ENCODE data around the gene ISM1. TPM values are rescaled to one million over a fixed set of nuclear protein-coding genes. Genes with fewer than 3 reads are reported as not detected.

The ISM1 gene
- total and polyA plus RNA-seq, 2 donors (not counting 1 experiment from before 2014, with no cell fraction given) = 0.10 to 0.17 TPM

- Histone ChIP-seq H3K9ac (ENCODE audit: insufficient read depth, low read length) (no peak overlapping the region), H3K4me1 (ENCODE audit: control insufficient read depth, extremely low read depth, insufficient read depth, low read length) (no peaks in the 10 kb centered on the region), H3K27me3 (ENCODE audit: control insufficient read depth, insufficient read depth, low read length) (no peaks in the 10 kb centered on the region), H3K36me3 (ENCODE audit: control insufficient read depth, insufficient read depth, low read length) (no peaks in the 10 kb centered on the region), H3K4me2 (ENCODE audit: extremely low read depth, insufficient read depth, low read length) (no peak overlapping the region), H3K4me3 (replicated peaks in 1 of 4; ENCODE audit: control extremely low read depth in 1 of 4, insufficient read depth in 1 of 4, low read depth in 3 of 4, low read length in 4 of 4) (no peak overlapping the region), H2AFZ (ENCODE audit: low read length) (no peak overlapping the region), H4K20me1 (ENCODE audit: control insufficient read depth, extremely low read depth, insufficient read depth, low read length) (no peaks in the 10 kb centered on the region), H3K9me3 (ENCODE audit: control insufficient read depth, insufficient read depth, low read depth, low read length) (no peaks in the 10 kb centered on the region), H3K79me2 (ENCODE audit: control insufficient read depth, insufficient read depth, low read length) (no peaks in the 10 kb centered on the region), H3K27ac (ENCODE audit: insufficient read depth, low read length) (no peak overlapping the region)
- no peak for DNase-seq (ENCODE audit: low read depth in 2 of 2)
- TF ChIP-seq CTCF (conservative IDR thresholded peaks at IDR 0.05 in 1 of 2, IDR thresholded peaks at IDR 0.05 in 1 of 2; ENCODE audit: low read depth in 1 of 2, low read length in 2 of 2) (no peak), EZH2 (IDR thresholded peaks at IDR 0.05; ENCODE audit: low read length, missing control alignments) (no peak)
These were observed 33.2 kb upstream of the ISM1 start for GRCh38 chr20:13187899-13188298.

DNA sequence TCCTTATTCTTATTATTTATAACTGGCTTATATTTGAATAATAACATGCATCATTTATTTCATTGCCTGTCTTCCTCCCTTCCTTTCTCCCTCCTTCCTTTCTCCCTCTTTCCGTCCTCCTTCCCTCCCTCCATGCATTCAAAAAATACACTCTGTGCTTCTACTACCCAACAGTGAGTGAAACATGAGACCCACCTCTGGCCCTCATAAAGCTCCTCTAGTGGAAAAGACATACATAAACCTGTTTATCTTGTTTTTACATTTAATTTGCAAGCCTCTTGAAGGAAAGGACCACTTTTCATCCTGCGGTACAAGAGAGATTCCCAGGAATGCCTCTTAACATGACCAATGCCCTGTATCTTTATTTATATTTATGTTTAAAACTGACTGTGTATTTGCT lies 21.8 kb upstream of the ISM1 start:
- H3K4me3 ChIP-seq (replicated peaks in 1 of 4; ENCODE audit: control extremely low read depth in 1 of 4, insufficient read depth in 1 of 4, low read depth in 3 of 4, low read length in 4 of 4) = no peak overlapping the region
- no peaks in the 10 kb centered on the region for H4K20me1 ChIP-seq (ENCODE audit: control insufficient read depth, extremely low read depth, insufficient read depth, low read length)
- no peak overlapping the region for H2AFZ ChIP-seq (ENCODE audit: low read length)
- H3K9ac ChIP-seq (ENCODE audit: insufficient read depth, low read length) = no peak overlapping the region
- no peak overlapping the region for H3K4me2 ChIP-seq (ENCODE audit: extremely low read depth, insufficient read depth, low read length)
- no peaks in the 10 kb centered on the region for H3K27me3 ChIP-seq (ENCODE audit: control insufficient read depth, insufficient read depth, low read length)
- no peaks in the 10 kb centered on the region for H3K4me1 ChIP-seq (ENCODE audit: control insufficient read depth, extremely low read depth, insufficient read depth, low read length)
- no peak for DNase-seq (ENCODE audit: low read depth in 2 of 2)
- H3K79me2 ChIP-seq (ENCODE audit: control insufficient read depth, insufficient read depth, low read length) = no peaks in the 10 kb centered on the region
- TF ChIP-seq EZH2 (IDR thresholded peaks at IDR 0.05; ENCODE audit: low read length, missing control alignments) (no peak), CTCF (conservative IDR thresholded peaks at IDR 0.05 in 1 of 2, IDR thresholded peaks at IDR 0.05 in 1 of 2; ENCODE audit: low read depth in 1 of 2, low read length in 2 of 2) (no peak)
- H3K27ac ChIP-seq (ENCODE audit: insufficient read depth, low read length) = no peak overlapping the region
- H3K36me3 ChIP-seq (ENCODE audit: control insufficient read depth, insufficient read depth, low read length) = no peaks in the 10 kb centered on the region
- no peaks in the 10 kb centered on the region for H3K9me3 ChIP-seq (ENCODE audit: control insufficient read depth, insufficient read depth, low read depth, low read length)

DNA sequence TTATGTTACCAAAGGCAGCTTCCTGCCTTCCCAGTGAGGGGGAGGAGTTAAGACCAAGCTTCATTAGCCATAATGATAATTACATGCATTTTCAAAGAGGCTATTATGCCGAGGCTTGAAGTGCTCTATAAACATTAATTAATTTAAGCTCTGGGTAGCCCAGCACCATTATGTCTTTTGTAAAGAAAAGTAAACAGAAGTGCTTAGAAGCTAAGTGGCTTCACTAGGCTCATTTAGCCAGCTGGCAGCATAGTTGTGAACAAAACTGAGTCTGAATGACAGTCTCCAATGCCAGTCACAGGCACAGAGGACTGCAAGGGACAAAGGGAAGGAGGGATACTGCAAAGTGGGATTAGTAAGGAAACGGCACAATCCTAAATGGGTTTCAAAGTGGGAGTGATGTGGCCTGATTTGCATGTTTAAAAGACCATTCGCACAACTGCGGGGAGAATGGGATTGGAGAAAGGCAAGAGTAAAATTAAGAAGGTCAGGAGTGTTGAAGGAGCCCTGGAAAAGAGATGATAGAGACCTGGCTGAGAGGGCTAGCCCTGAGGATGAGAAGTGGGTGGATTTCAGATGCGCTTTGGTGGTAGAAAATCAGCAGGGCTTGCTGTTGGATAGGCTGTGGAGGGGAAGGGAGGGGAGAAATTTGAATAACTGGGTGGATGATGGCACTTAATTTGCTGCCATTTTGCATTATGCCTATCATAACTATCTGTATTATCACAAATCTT lies 20.1 kb upstream of the ISM1 start:
- Histone ChIP-seq H3K9me3 (ENCODE audit: control insufficient read depth, insufficient read depth, low read depth, low read length) (no peaks in the 10 kb centered on the region), H3K9ac (ENCODE audit: insufficient read depth, low read length) (no peak overlapping the region), H3K4me3 (replicated peaks in 1 of 4; ENCODE audit: control extremely low read depth in 1 of 4, insufficient read depth in 1 of 4, low read depth in 3 of 4, low read length in 4 of 4) (no peak overlapping the region), H3K4me1 (ENCODE audit: control insufficient read depth, extremely low read depth, insufficient read depth, low read length) (no peaks in the 10 kb centered on the region), H3K36me3 (ENCODE audit: control insufficient read depth, insufficient read depth, low read length) (no peaks in the 10 kb centered on the region), H3K27ac (ENCODE audit: insufficient read depth, low read length) (no peak overlapping the region), H4K20me1 (ENCODE audit: control insufficient read depth, extremely low read depth, insufficient read depth, low read length) (no peaks in the 10 kb centered on the region), H3K79me2 (ENCODE audit: control insufficient read depth, insufficient read depth, low read length) (no peaks in the 10 kb centered on the region), H3K4me2 (ENCODE audit: extremely low read depth, insufficient read depth, low read length) (no peak overlapping the region), H2AFZ (ENCODE audit: low read length) (no peak overlapping the region), H3K27me3 (ENCODE audit: control insufficient read depth, insufficient read depth, low read length) (no peaks in the 10 kb centered on the region)
- no peak for DNase-seq (ENCODE audit: low read depth in 2 of 2)
- no peak for TF ChIP-seq EZH2 (IDR thresholded peaks at IDR 0.05; ENCODE audit: low read length, missing control alignments)
- TF ChIP-seq CTCF (conservative IDR thresholded peaks at IDR 0.05 in 1 of 2, IDR thresholded peaks at IDR 0.05 in 1 of 2; ENCODE audit: low read depth in 1 of 2, low read length in 2 of 2) = no peak
